Measurements from ENCODE around the gene GPC3. TPM values are rescaled to one million over a fixed set of nuclear protein-coding genes. Genes with fewer than 3 reads are reported as not detected.

The GPC3 gene
- total RNA-seq, 2 donors from 2014 or later = 2.6 to 2.9 TPM

DNA sequence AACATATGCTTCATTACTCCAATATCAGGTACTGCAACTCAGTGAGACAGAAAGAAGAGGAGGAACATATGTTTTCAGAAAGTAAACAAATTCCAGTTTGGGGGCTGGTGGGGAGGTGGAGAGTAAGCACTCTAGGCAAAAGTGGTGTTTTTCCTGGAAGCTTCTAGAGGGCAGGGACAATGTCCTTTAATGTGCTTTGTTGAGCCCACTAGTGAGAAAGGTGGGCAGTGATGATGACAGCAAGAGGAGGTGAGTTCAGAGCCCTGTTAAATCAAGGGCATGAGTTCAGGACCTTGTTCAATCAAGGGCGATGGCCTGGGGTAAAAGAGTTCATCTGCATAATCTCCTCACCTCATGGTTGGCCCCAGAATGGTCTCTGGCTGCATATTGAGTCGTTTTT, 38.4 kb downstream of the GPC3 start:
- no peak for ATAC-seq
- DNase-seq = no peak
- intact Hi-C loops (cut with DNase I, micrococcal nuclease) = no loop called here

DNA sequence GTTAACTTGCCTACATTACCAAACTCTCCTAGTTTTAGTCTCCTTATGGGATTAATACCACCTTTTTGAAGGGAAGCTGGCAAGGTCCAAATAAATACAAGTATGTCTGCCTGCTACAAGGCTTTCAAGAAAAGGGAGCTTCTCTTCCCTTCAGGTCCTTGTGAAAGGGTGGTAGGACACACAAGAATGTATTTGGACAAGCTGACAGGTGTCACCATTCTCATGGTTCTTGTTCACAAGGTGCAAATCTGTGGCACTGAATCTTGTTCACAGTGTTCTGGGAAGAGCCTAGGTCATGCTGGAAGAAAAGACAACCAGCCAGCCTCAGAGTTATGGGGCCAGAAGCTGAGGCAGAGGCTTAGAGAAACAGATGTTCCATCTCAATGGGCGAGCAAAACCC, 41.9 kb downstream of the GPC3 start:
- intact Hi-C loops (cut with DNase I, micrococcal nuclease) = no loop called here
- ATAC-seq (no peak), DNase-seq (no peak)

DNA sequence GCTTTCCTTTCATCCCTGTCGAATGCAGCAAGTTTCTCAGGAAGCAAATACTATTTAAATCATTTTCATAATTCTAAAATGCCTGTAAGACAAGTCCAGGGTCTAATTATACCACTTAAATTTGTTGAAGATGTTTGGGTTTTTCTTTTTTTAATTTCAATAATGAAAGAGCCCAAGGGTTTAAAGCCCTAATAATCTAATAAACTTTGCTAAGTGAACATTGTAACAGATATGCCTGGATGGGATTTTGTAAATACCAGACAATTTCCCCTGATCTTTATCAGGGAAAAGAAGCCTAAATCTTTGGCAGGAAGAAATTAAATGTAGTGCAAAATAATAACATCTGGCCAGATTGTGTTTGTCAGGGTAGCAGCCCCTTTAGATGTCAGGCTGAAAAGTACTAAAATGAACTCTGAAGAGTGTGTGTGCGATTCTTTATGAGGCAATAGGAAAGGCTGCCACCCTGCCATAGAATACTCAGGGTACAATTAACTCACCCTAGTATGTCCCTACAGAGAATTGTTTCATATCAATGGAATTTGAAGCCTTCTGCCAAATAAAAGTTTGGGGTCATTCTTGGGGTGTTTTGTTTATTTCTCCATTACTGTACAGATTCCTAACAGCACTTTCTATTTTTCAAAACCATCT, 45.6 kb downstream of the GPC3 start:
- DNase-seq (no peak), ATAC-seq (no peak)
- intact Hi-C loops (cut with DNase I, micrococcal nuclease) = no loop called here

DNA sequence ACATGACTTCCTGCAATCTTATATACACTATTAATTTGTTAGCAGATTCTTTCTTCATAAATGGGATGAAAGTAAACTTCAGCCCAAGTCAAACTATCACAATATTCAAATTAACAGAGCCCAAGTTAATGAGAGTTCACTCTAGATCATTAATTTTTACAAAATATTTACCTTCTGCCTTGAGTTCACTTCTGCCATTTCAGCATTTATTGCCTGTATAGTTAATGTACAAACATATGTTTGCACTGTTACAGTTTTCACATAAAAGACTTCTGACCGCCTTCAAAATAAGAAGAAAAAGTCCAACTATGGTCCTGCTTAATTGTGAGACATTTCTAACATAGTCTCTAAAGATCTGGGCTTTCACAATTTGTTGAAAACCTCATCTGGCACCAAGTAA, 46.9 kb downstream of the GPC3 start:
- intact Hi-C loops (cut with DNase I, micrococcal nuclease) = no loop called here
- DNase-seq = no peak

DNA sequence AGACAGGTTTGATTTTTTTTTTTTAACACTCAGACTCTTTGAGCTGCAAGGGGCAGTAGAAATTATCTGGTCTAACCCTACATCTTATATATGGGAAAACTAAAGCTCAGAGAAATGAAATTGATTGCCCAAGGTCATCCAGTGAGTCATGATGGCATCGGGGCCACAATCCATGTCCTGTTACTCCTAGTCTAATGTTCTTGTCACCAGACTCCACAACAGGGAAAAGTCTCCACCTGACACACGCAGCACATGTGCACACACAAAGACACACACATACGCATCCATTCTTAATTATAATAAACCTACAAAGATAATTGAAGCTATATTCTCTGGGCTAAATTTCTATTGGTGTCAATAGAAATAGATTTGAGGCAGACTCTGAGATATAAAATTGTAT, 48.4 kb downstream of the GPC3 start:
- intact Hi-C loops (cut with DNase I, micrococcal nuclease) = no loop called here
- DNase-seq = no peak
- no peak for ATAC-seq

More for the DNA sequence above, 46.9 kb downstream of the GPC3 start:
- no peak for ATAC-seq

DNA sequence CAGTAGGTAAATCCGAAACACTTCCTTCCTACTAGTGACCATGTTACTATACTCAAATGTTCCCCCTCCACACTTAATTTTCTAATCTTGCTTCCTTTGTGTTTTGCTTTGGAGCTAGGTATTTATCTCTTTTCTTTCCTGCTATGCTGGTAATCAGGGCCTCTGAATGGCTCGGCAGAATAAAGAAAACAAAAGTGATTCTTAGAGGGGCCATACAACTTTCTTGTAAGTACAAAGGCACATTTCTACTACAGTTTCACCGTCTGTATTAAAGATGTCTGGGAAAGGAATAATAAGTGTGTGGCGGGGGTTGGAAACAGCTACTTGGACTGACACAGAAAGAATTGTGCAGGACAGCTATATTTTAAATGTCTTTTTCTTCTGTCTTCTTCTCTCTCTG, 50.3 kb downstream of the GPC3 start:
- intact Hi-C loops (cut with DNase I, micrococcal nuclease) = no loop called here
- DNase-seq = no peak
- no peak for ATAC-seq

DNA sequence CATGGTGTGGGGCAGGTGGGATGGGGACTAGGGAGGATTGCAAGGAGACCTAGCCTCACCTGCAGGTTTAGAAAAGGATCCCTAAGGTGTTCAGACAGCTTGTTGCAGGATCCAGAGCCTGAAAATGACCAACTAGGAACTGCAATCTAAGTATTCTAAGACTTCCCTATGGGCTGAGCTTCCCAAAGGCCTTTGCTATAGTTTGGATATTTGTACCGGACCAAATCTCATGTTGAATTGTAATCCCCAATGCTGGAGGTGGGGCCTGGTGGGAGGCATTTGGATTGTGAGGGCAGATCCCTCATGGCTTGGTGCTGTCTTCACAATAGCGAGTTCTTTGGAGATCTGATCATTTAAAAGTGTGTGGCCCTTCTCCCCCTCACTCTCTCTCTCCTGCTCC, 52.1 kb downstream of the GPC3 start:
- no peak for DNase-seq
- no peak for ATAC-seq
- intact Hi-C loops (cut with DNase I, micrococcal nuclease) = no loop called here

DNA sequence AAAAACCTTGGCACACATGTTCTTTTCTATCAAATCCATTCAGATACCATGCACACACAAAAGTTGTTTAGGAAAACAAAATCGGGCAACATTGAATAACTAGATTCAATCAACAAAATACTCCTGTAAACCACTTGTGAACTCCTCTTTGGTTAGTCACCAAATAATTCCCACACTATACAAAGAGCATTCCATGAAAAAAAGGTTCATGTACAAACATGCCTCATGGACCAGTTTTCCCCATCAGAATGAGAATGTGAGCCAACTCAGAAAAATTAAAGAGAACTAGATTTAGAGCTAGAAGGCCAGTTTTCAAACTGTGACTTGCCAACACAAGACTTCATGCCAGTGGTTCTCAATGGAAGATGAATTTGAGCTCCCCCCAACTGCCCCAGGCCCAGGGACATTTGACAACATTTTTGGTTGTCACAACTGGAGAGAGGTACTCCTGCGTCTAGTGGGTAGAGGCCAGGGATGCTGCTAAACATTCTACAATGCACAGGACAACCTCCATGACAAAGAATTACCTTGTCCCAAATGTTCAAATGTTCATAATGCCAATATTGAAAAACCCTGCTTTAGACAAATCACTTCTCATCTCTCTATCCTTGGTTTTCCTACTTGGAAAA, 55.4 kb downstream of the GPC3 start:
- no peak for DNase-seq
- ATAC-seq = no peak
- intact Hi-C loops (cut with DNase I, micrococcal nuclease) = no loop called here

DNA sequence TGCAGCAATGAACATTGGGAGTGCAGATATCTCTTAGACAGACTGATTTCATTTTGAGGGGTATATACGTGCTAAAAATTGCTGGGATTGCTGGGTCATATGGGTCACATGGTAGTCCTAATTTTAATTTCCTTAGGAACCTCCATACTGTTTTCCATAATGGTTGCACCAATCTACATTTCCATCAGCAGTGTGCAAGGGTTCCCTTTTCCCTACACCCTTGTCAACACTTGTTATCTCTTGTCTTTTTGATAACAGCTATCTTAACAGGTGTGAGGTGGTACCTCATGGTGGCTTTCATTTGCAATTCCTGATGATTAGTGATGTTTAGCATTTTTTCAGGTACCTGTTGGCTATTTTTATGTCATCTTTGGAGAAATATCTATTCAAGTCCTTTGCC, 57.0 kb downstream of the GPC3 start:
- intact Hi-C loops (cut with DNase I, micrococcal nuclease) = no loop called here
- DNase-seq (no peak), ATAC-seq (no peak)

DNA sequence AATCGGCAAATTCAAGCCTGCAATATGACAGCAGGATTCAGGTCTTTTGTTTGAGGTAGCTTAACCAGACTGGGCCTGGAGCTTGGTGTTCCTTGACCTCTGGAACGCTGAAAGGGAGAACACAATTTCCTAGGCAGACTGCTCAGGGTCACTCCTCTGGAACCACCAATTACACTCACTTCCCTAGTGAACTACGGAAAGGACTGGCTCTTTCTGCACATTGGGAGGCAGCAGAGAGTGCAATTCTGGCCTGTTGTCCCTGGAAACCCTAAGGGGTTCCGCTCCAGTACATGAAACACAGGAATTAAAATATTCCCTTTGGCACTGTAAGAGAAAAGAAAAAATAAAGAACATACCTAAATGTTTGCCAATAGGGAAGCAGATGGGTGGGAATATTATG, 58.6 kb downstream of the GPC3 start:
- ATAC-seq (no peak), DNase-seq (no peak)
- intact Hi-C loops (cut with DNase I, micrococcal nuclease) = no loop called here

DNA sequence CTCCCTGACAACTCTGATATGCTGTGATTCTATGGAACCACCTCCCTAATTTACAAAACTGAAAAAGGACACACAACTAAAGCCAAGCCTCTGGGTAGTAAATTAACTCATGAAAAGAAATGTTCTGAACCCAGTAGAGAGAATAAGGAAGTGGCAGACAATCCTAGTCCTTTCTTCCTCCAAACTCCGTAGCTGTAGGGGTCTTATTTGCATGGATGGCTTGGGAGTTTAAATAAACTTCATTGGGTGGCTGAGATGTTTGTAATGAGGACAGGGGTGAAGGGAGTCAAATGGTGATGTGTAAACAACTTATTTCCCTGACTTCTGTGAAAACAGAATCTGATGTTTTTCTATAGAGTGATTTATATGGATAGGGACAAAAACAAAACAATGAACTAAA, 59.3 kb downstream of the GPC3 start:
- no peak for DNase-seq
- intact Hi-C loops (cut with DNase I, micrococcal nuclease) = no loop called here
- ATAC-seq = no peak

DNA sequence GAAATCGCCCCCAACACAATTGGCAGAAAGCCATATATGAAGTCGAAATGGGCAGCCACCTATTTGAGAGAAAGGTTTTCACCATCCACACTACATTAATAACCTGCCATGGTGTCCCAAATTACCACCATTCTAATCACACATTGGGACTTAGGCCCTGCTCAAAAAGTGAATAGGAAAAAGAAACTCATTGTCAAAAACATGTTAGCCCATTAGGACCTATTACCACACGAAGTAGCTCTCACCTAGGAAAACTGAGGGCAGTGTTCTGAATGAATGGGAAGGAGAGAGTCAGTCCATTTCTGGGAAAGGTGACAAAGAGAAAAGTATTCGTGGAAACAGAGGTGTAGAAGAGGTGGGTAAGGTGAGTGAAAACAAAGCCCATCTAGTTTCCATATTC, 60.8 kb downstream of the GPC3 start:
- intact Hi-C loops (cut with DNase I, micrococcal nuclease) = no loop called here
- DNase-seq (no peak), ATAC-seq (no peak)

DNA sequence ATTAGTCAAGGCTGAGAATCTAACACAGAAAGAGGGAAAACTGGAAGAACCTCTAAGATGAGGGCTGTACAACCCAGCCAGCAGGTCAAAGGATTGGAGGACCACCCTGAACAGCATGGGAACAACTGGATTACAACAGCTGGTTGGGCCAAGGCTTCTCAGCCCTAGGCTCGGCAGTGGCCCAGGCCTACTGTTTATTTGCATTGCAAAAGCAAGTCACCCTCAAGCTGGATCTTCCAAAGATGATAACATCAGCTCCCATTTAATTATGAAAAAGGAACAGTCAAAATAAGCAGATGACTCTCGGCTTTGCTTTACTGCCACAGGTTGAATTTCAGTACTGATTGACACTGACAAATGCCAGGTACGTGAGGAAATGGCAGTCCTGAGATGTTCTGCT, 61.8 kb downstream of the GPC3 start:
- no peak for ATAC-seq

DNA sequence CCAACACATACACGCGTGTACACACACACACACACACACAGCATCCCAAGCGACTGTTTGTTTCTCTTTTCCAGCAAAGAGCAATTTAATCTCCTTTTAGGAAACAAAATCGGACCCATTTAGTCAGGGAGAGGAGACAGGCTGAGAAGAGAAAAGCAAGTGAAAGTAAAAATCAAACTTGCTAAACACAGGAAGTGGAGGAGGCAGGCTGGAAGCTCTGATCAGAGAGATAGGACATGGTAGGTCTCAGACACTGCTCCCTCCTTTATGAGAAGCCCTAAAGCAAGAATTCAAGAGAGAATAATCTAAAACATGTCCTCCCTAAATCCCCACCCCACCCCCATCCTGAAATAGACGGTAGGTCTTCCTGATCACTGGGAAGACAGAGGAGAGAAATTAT, 62.3 kb downstream of the GPC3 start:
- DNase-seq (no peak), ATAC-seq (no peak)
- intact Hi-C loops (cut with DNase I, micrococcal nuclease) = no loop called here

More for the DNA sequence above, 61.8 kb downstream of the GPC3 start:
- intact Hi-C loops (cut with DNase I, micrococcal nuclease) = no loop called here
- DNase-seq = no peak

DNA sequence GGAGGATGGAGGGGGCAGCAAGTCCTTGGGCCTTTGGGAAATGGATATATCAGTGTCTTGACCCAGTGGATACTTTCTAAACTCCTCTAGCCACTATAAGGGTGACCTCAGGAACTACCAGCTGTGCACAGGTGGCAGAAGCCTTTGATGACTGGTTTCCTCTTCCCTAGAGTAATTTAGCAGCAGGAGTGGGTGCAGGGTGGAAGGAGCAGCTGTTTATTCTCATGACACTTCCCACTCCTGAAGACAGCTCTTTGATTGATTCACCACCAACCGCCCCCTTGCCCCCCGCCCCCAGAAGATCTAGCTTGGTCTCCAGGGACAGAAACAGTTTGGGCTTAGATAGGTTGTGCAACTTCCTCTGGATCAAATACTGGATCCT, 63.0 kb downstream of the GPC3 start:
- intact Hi-C loops (cut with DNase I, micrococcal nuclease) = no loop called here
- DNase-seq (no peak), ATAC-seq (no peak)

DNA sequence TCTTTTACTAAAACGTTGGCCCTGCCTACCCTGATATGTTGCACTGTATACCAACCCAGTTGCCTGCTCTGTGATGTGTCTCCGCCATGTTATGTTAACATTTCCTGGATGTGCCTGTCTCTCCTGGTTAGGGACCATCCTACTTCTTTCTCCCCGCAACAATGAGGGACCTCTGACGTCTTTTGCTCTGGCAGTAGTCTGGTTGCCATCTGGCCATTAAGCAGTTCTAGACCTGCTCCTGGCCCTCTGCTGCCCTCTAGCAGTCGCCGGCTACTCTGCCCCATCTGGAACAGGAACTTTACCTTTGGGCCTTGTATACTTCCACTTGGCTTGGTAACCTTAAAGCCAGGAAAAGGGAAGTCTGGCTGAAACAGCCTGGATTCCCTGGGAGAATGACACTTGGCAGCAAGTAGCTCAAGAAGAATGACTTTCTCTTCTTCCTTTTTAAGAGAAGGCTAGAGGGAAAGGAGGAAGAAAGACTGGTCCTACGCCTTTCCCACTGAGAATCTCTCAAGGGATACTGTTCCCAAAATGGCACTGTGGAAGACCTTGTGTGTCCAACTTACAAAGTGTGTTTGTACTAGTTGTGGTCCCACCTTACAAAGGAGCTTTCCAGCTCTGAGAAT, 63.5 kb downstream of the GPC3 start:
- ATAC-seq (peak; percentile 91), DNase-seq (peak; percentile 39 to 70)

DNA sequence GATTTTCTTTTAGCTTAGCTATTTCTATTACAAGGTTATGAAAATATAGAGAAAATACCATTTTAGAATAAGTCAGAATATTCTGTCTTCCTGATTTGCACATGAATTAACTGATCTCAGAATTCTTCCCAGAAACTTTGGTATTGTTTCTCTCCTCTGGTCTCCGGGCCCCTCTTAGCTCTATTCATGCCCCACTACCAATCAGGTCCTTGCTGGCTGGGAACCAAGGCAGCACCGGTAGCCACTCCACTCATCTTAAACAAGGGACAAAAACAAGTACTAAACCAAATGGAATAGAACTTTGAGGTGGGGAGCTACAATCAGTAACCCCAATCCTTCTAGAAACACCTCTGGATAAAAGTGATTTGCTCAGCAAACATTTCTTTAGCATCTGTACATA, 64.3 kb downstream of the GPC3 start:
- intact Hi-C loops (cut with DNase I, micrococcal nuclease) = no loop called here
- DNase-seq = no peak
- ATAC-seq = no peak

More for the DNA sequence above, 63.5 kb downstream of the GPC3 start:
- intact Hi-C loops (cut with DNase I, micrococcal nuclease) = no loop called here

DNA sequence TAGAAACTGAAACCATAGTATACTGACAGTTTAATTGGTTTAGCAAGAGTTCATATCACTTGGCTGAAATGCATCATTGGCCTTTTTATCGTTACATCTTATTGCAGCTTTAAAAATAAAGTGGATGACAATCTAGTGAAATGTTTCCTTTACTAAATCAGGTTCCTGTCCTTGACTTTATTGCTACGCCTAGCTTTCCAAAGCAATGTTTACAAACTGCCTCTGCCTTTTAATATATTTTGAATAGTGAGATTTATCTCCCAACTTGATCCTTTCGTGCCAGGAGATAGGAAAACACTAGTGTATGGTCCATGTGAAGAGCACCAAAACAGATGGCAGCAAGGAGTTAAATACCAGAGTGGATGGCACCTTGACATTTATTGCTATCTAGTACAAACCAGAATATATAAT, 67.0 kb downstream of the GPC3 start:
- ATAC-seq = peak; percentile 82
- DNase-seq = no peak
- intact Hi-C loops (cut with DNase I, micrococcal nuclease) = no loop called here

DNA sequence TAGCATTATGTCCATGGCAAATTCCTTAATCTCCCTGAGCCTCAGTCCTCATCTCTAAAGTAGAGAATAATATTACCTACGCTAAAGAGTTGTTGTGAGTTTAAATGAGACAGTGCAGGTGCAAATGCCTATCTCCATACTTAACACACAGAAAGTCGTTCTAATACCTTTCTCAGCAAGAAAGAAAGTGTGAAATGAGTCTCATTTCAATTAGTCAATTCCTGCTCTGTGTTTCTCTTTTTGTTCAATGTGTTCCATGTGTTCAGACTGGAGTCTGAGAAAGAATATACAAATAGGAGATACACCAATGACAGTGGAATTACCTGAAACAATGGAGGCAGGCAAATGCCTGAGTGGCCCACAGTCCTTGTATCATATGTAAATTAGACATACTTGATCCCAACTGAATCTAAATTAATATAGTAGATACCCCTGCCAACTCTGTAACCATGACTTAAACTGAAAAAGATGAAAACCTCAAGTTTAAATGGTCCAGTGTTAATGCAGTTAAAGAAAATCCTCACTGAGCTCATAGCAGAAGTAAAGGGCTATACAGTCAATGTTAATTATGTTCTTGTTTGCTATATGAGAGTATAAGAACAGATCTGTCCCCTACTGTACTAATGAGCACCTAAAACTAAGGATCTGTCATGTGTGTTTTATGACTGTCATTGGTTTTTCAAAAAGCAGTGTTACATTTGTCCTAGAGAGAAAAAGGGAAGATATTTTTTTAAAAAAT, 68.2 kb downstream of the GPC3 start:
- intact Hi-C loops (cut with DNase I, micrococcal nuclease) = no loop called here
- no peak for DNase-seq
- ATAC-seq = no peak
